Measurements from ENCODE around the gene TNFSF8.

The TNFSF8 gene

DNA sequence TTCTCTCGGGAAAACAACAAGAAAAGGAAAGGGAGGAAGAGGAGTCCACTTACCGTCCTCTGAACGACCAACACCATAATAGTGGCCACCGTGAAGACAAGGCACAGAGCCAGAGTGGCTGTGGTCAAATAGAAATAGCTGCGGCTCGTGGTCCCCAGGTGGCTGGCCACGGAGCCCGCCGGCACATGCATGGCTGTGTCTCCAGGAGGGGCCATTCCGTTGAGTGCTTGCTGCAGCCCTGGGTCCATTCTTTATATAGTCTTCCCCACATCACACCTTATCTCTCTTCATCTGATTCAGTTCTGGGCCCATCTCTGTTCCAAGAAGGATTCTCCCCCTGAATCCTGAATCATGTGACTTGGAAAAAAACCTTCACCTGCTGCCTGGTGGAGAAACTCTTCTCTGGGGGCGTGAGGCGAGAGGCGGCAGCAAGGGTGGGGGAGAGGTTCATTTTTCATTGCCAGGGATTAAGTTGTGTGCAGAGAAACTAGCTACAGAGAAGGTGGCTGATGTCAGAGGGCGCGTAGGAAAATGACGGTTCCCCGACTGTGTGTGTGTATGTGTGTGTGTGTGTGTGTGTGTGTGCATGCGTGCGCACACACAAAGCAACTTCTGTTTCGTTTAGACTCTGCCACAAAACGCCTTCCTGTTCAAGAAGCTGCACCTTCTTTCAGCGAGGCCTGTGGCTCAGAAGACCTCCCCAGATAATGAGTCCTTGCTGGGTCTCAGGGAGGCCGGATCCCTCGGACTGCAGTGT lies at the start of gene TNFSF8:
TSS of gene TNFSF8 (minus strand) at position 536 of the 757 bp plus-strand sequence. CDS start at position 248, 288 bp downstream.
- in situ Hi-C loops (cut with MboI; ENCODE audit: low sequenced_read_pairs) = no loop called here

DNA sequence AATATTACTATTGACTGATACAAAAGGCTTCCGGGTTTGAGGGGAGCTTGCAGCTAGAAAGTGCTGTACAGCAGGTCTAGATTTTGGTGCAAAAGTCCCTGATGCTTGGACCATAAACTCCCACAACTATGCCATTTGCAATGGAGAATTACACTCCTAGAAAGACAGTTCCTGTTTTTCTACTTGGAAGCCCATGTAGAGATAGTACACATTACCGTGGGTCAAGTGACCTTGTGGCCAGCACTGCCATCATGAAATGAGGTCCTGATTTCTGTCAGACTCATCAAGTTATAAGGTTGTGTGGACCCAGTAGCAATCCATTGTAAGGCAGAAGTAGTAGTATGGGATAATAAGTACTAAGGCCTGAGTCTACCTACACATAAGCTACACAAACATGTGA lies 42.8 kb upstream of the TNFSF8 start:
- in situ Hi-C loops (cut with MboI; ENCODE audit: low sequenced_read_pairs) = no loop called here

GRCh38 chr9:114972510-114973136 lies 42.2 kb upstream of the TNFSF8 start:
- in situ Hi-C loops (cut with MboI; ENCODE audit: low sequenced_read_pairs) = no loop called here

GRCh38 chr9:114969269-114969668 lies 38.9 kb upstream of the TNFSF8 start:
- in situ Hi-C loops (cut with MboI; ENCODE audit: low sequenced_read_pairs) = no loop called here

DNA sequence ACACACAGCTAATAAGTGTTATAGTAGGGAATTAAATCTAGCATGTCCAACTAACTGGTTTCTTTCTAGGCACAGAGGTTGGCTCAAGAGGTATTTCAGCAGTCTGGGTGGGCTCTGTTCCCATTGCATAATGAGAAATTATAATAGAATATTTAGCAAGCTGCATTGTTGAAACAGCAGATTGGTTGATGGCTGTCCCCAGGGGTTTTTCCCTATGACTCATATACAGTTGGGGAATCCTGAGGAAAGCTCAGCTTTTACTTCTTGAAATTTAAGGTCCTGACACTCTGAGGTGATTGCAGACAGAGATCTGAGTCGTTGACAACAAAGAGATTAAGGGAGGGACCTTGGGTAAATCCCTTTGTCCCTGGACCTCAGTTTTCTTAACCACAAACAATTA lies 38.3 kb upstream of the TNFSF8 start:
- in situ Hi-C loops (cut with MboI; ENCODE audit: low sequenced_read_pairs) = no loop called here

DNA sequence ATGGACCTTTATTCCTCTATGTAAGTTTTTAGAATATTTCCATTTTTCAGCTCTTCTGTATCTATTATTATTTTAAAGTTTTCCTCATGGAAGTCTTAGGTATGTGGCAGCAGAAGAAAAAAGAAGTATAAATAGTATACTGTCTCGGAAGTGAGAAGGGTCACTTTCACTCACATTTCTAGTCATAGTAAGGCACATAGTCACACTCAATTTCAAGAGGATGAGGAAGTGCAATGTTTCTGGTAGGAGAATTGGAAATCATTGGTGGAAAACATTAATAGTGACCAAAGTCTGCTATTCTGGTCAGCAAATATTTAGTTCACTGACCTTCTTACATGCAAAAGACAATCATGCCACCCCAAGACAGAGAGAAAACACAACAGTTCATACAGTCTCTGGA lies 35.2 kb upstream of the TNFSF8 start:
- in situ Hi-C loops (cut with MboI; ENCODE audit: low sequenced_read_pairs) = no loop called here

DNA sequence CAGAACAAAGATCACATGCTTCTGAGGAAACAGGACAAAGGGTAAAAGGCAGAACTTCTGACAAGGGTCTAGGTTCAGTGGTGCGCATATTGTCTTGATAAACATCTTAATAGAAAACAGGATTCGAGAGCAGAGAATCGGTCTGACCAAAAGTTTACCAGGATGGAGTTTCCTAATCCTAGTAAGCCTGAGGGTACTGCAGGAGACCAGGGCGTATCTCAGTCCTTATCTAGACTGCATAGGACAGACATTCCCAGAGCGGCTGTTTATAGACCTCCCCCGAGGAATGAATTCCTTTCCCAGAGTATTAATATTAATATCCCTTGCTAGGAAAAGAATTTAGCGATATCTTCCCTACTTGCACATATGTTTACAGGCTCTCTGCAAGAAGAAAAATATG lies 32.4 kb upstream of the TNFSF8 start:
- in situ Hi-C loops (cut with MboI; ENCODE audit: low sequenced_read_pairs) = no loop called here

DNA sequence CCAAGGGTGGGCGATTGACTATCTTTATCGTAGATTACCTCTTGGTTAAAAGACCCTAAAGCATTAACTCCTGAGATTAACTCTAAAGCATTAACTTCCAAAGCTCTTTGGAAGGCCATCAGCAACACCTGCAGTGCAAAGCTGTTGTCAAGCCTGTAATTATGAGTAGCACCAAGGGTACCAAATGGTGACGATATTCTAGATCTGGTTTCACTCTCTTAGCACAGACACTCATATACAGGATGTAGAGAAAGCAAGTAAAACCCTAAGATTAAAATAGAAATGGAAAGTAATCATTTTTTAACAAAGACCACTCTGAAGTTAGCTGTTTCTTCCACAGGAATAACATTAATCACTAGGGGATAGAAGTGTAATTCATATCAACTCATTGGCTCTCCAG lies 29.9 kb upstream of the TNFSF8 start:
- in situ Hi-C loops (cut with MboI; ENCODE audit: low sequenced_read_pairs) = no loop called here

DNA sequence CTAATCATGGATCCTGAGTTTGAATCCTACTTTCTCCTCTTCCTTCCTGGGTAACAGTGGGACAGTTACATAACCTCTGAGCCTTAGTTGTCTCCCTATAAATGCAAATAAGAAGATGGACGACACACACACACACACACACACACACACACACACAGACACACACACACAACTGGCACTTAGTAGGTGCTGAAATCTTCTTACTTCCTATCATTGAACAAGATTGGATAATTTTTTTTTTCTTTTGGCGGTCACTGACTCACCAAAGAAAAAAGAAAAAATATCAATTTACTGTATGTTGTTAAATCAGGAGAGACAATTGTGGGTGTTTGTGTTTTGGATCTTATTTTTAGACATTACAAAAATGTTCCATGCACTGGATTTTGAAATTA lies 28.4 kb upstream of the TNFSF8 start:
- in situ Hi-C loops (cut with MboI; ENCODE audit: low sequenced_read_pairs) = no loop called here

- in situ Hi-C loops (cut with MboI; ENCODE audit: low sequenced_read_pairs) = no loop called here
Measured at GRCh38 chr9:114958021-114958843, 27.8 kb upstream of the TNFSF8 start.

GRCh38 chr9:114957558-114957957 lies 27.2 kb upstream of the TNFSF8 start:
- in situ Hi-C loops (cut with MboI; ENCODE audit: low sequenced_read_pairs) = no loop called here

GRCh38 chr9:114954956-114955582 lies 24.7 kb upstream of the TNFSF8 start:
- in situ Hi-C loops (cut with MboI; ENCODE audit: low sequenced_read_pairs) = no loop called here

DNA sequence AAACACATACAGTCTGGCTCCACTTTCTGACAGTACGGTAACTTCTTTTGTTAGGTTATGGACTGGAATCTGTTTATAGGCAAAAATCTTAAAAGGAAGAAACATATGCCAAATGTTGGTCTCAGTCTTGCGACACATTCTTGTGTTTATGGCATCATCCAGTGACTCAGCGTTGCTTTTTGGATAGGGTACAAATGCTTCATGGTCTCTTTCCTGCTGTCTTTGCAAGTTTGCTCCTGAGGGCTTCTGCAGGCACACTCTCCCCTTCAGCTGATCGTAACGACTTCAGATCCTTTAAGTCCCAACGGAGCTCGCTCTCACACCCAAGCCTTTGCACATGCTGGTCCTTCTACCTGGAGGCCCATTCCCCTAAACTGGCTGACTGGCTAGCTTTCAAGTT lies 23.6 kb upstream of the TNFSF8 start:
- in situ Hi-C loops (cut with MboI; ENCODE audit: low sequenced_read_pairs) = no loop called here

GRCh38 chr9:114953046-114953445 lies 22.7 kb upstream of the TNFSF8 start:
- in situ Hi-C loops (cut with MboI; ENCODE audit: low sequenced_read_pairs) = no loop called here

GRCh38 chr9:114950761-114951160 lies 20.4 kb upstream of the TNFSF8 start:
- in situ Hi-C loops (cut with MboI; ENCODE audit: low sequenced_read_pairs) = no loop called here

GRCh38 chr9:114947058-114947457 lies 16.7 kb upstream of the TNFSF8 start:
- in situ Hi-C loops (cut with MboI; ENCODE audit: low sequenced_read_pairs) = no loop called here

- in situ Hi-C loops (cut with MboI; ENCODE audit: low sequenced_read_pairs) = no loop called here
Measured at GRCh38 chr9:114945616-114946412, 15.4 kb upstream of the TNFSF8 start.

- in situ Hi-C loops (cut with MboI; ENCODE audit: low sequenced_read_pairs) = no loop called here
Measured at GRCh38 chr9:114941376-114941775, 11.0 kb upstream of the TNFSF8 start.

DNA sequence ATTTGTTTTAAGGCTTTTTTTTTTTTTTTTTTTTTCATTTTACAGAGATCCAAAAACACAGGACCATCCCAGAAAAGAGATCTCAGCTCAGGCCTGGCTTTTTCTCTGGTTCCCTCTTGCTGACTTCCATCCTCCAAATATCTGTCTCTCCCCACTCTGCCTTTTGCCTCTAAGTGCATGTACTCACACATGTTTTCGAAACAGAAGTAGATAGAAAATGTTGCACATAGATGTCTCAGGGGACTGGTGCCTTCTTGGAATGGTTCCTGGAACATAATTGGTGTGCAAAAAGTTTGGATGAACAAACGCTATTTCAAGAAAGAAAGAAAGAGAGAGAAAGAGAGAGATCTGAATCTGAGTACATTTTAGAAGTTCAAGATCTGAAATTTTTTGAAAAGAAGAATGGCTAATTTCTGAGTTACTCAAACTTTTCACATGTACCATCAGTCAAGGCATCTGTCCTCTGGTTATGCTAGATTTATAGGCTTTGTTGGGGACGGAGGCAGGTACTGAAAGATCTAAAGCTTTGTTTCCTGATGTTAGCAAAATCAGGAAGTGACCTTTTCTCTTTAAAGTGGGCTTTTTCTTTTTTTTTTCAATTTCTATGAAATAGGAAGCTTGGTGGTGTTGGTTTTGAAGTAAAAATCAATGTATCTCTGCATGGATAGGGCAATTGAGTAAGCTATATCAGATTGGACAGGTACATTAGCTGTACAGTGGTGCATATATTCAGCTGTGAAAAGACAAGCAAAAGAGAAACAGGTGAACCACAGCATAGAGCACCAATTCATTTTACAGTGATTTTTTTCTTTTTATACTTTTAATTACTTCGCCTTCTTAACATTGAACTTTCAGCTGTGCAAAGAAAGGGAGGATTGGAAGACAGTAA lies 8.5 kb upstream of the TNFSF8 start:
- in situ Hi-C loops (cut with MboI; ENCODE audit: low sequenced_read_pairs) = no loop called here

DNA sequence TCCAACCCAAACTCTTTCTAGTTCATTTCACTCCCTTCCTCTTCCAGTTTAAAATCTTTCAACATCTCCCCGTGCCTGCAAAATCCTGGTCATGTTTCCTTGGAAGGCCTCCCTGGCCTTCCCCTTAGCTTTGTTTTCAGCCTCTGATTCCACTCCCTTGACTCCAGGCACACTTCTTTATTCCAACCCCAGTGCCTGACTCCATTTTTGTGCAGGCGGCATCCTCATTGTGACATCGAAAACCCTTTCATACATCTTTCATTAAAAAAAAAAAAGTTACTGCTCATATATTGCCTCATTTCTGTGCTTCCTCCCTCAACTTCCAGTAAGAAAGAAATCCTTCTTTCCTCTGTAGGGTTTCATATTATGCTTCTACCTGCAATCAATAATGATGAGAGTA lies 7.1 kb upstream of the TNFSF8 start:
- in situ Hi-C loops (cut with MboI; ENCODE audit: low sequenced_read_pairs) = no loop called here
